Endothelial cell of umbilical vein (primary cell): ENCODE measurements around the gene PRKACB. TPM values are rescaled to one million over a fixed set of nuclear protein-coding genes. Genes with fewer than 3 reads are reported as not detected.

Experiments
- BruUV-seq: library from RNA; stranded (reverse); fragments of 400-500 nt; replicated peaks from 2 replicates; lab custom pipeline; 2021; lab: Mats Ljungman, UMichigan
- CTCF ChIA-PET: fragments of 300-600, 350-600 bp; sonication (Branson Sonifier 250); formaldehyde crosslinking; loops from one replicate; lab custom pipeline; 2021; ENCODE audit warnings: antibody characterized with exemption, inconsistent platforms; lab: Charles Lee
- POLR2A ChIA-PET: fragments of 300-600, 350-600 bp; sonication (Branson Sonifier 250); formaldehyde crosslinking; loops from one replicate; lab custom pipeline; 2021; ENCODE audit warnings: antibody characterized with exemption, inconsistent platforms; lab: Charles Lee
- DNase-seq: peaks from one replicate; pipeline ENCODE4 v3.0.0-alpha.2; 2011; ENCODE audit warnings: low read depth, low spot score
- FAIRE-seq: peaks from 2 replicates; lab custom pipeline; 2011; peaks lifted over from hg19 to GRCh38; lab: Jason Lieb, UNC
- H2AFZ ChIP-seq: 2 replicates; pipeline ENCODE4 v1.6.0; 2012; ENCODE audit warnings: low read depth, low read length, control low read depth, inconsistent platforms
- H3K27ac ChIP-seq: 2 replicates; pipeline ENCODE4 v1.5.1; 2011; ENCODE audit warnings: low read depth, mild to moderate bottlenecking, control low read depth, low read length, moderate library complexity; ENCODE audit not compliant: insufficient read depth
- H3K27me3 ChIP-seq, 2 experiments: 2 replicates each; pipeline versions ENCODE4 v1.6.0 to v1.6.1; 2011; ENCODE audit warnings: low read length in 2 of 2, mixed read lengths in 1 of 2; ENCODE audit not compliant: control insufficient read depth in 2 of 2, insufficient read depth in 2 of 2
- H3K36me3 ChIP-seq, 2 experiments: 2 replicates in 1 of 2; 3 replicates in 1 of 2; pipeline ENCODE4 v1.5.1; 2011; ENCODE audit warnings: low read length in 2 of 2, mild to moderate bottlenecking in 1 of 2, moderate library complexity in 1 of 2; ENCODE audit not compliant: control insufficient read depth in 2 of 2, insufficient read depth in 2 of 2; ENCODE audit errors: extremely low read depth in 1 of 2
- H3K4me1 ChIP-seq: 3 replicates; pipeline ENCODE4 v1.5.1; 2011; ENCODE audit warnings: mild to moderate bottlenecking, low read length; ENCODE audit not compliant: control insufficient read depth, insufficient read depth; ENCODE audit errors: extremely low read depth
- H3K4me2 ChIP-seq: 2 replicates; pipeline ENCODE4 v1.6.1; 2011; ENCODE audit warnings: low read length, control low read depth, mixed read lengths; ENCODE audit not compliant: insufficient read depth
- H3K4me3 ChIP-seq, 3 experiments: fragments of 200-600 bp in 1 of 3; sonication (generic), shearing (Covaris generic) in 1 of 3; replicated peaks in 1 of 3; 2 replicates each; pipeline ENCODE4 v1.5.1; 2011 to 2016; ENCODE audit warnings: control low read depth in 3 of 3, low read length in 3 of 3, mild to moderate bottlenecking in 2 of 3, inconsistent platforms in 1 of 3, low read depth in 1 of 3, moderate library complexity in 1 of 3; ENCODE audit not compliant: insufficient read depth in 1 of 3
- H3K79me2 ChIP-seq: 2 replicates; pipeline ENCODE4 v1.6.0; 2012; ENCODE audit warnings: low read length, inconsistent platforms; ENCODE audit not compliant: control insufficient read depth, insufficient read depth
- H3K9ac ChIP-seq: replicated peaks from 2 replicates; pipeline ENCODE3; 2011; ENCODE audit warnings: low read length, control low read depth; ENCODE audit not compliant: insufficient read depth; ENCODE audit errors: extremely low read depth
- H3K9me1 ChIP-seq: replicated peaks from 3 replicates; pipeline ENCODE4 v1.6.0; 2011; ENCODE audit warnings: mild to moderate bottlenecking, low read length; ENCODE audit not compliant: control insufficient read depth, insufficient read depth; ENCODE audit errors: extremely low read depth
- H3K9me3 ChIP-seq: replicated peaks from 2 replicates; pipeline ENCODE4 v1.5.1; 2012; ENCODE audit warnings: low read length, inconsistent platforms; ENCODE audit not compliant: control insufficient read depth, insufficient read depth
- H4K20me1 ChIP-seq: replicated peaks from 2 replicates; pipeline ENCODE3; 2011; ENCODE audit warnings: mild to moderate bottlenecking, low read length; ENCODE audit not compliant: control insufficient read depth, insufficient read depth; ENCODE audit errors: extremely low read depth
- EZH2 ChIP-seq: IDR thresholded peaks from 2 replicates; pipeline ENCODE4 v1.6.1; 2012; ENCODE audit warnings: borderline replicate concordance, low read depth, mild to moderate bottlenecking, moderate library complexity, low read length, inconsistent platforms; ENCODE audit not compliant: severe bottlenecking
- FOS ChIP-seq: IDR thresholded peaks from 2 replicates; pipeline ENCODE4 v1.6.1; 2011; ENCODE audit warnings: mild to moderate bottlenecking, low read length, moderate library complexity, borderline replicate concordance; ENCODE audit not compliant: insufficient read depth
- JUN ChIP-seq: IDR thresholded peaks from 2 replicates; pipeline ENCODE4 v1.6.1; 2011; ENCODE audit warnings: borderline replicate concordance, low read depth; ENCODE audit not compliant: insufficient read length, insufficient read depth
- MYC ChIP-seq: IDR thresholded peaks from one replicate; pipeline ENCODE4 v1.6.1; 2011; ENCODE audit warnings: mild to moderate bottlenecking, low read depth, low read length
- POLR2AphosphoS5 ChIP-seq: IDR thresholded peaks from 2 replicates; pipeline ENCODE4 v1.6.1; 2012; ENCODE audit warnings: low read depth, mild to moderate bottlenecking, control low read depth, low read length, moderate library complexity; ENCODE audit not compliant: insufficient read depth
- dilution Hi-C: fragments of 300-500 bp; cut with MboI; formaldehyde crosslinking; loops from one replicate; pipeline ENCODE4 v1.15.0; 2019; ENCODE audit warnings: low sequenced_read_pairs; ENCODE audit not compliant: extremely low pct_ligation_motif_present
- intact Hi-C: fragments of 100-400 bp; cut with micrococcal nuclease; formaldehyde crosslinking; loops from one replicate; pipeline ENCODE4 v1.10.0; 2022
- polyA plus RNA-seq, 4 experiments: library from polyadenylated mRNA; depleted of rRNA in 3 of 4; stranded (reverse) in 3 of 4; unstranded in 1 of 4; fragments of >200 nt; gene quantifications; 2 replicates each; pipeline versions ENCODE4 v1.2.1 to v1.2.3, GENCODE V29; 2011 to 2012; ENCODE audit warnings: missing spikeins in 1 of 4
- total RNA-seq: library from RNA; stranded (reverse); gene quantifications from 2 replicates; pipeline ENCODE4 v1.2.3, GENCODE V29; 2021
- TF ChIP-seq, protein P1 (sequence below), 2 donors: IDR thresholded peaks; 1 replicate in 1 of 2; 2 replicates in 1 of 2; pipeline ENCODE4 v1.5.1; 2011; ENCODE audit warnings: low read length in 2 of 2, mild to moderate bottlenecking in 2 of 2, moderate library complexity in 2 of 2, control low read depth in 1 of 2, inconsistent platforms in 1 of 2, low read depth in 1 of 2; ENCODE audit not compliant: insufficient read depth in 1 of 2; ENCODE audit errors: extremely low read depth in 1 of 2
- TF ChIP-seq, protein P2 (sequence below): IDR thresholded peaks from 2 replicates; pipeline ENCODE4 v1.6.1; 2011; ENCODE audit not compliant: insufficient read depth, insufficient read length

PRKACB gene
- total and polyA plus RNA-seq, 2 donors (not counting 3 experiments of a cell fraction or from before 2014, with no cell fraction given): 19.1 to 77.5 TPM

DNA sequence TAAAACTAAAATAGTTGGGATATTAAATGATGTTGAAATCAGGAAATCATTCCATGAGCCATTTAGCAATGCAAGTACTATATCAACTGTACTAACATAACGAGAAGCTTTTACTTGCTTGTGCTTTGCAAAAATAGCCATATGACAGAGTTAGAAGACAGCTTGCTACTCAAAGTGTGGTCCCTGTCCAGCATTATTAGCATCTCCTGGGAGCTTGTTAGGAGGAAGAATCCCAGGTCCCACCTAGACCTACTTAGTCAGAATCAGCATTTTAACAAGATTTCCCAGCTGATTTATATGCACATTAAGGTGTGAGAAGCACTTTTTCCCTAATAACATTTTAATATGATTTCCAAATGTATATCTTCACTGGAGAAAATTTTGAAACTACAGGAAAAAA is 4.7 kb downstream of the PRKACB start:
- ChIA-PET CTCF (interaction anchor here (1.3 to 6.4 kb wide), 3 partner anchors 20 to 285 kb away, joined by 4 to 103 read pairs (median 4); no protein-coding TSS in a partner anchor), POLR2A (no interaction called here)
- intact Hi-C loops: no loop called here
- TF ChIP-seq MYC: no peak
- no peak for TF ChIP-seq JUN
- no peak for TF ChIP-seq POLR2AphosphoS5
- TF ChIP-seq, protein P1, sequence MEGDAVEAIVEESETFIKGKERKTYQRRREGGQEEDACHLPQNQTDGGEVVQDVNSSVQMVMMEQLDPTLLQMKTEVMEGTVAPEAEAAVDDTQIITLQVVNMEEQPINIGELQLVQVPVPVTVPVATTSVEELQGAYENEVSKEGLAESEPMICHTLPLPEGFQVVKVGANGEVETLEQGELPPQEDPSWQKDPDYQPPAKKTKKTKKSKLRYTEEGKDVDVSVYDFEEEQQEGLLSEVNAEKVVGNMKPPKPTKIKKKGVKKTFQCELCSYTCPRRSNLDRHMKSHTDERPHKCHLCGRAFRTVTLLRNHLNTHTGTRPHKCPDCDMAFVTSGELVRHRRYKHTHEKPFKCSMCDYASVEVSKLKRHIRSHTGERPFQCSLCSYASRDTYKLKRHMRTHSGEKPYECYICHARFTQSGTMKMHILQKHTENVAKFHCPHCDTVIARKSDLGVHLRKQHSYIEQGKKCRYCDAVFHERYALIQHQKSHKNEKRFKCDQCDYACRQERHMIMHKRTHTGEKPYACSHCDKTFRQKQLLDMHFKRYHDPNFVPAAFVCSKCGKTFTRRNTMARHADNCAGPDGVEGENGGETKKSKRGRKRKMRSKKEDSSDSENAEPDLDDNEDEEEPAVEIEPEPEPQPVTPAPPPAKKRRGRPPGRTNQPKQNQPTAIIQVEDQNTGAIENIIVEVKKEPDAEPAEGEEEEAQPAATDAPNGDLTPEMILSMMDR (IDR thresholded peaks at IDR 0.05; ENCODE audit: extremely low read depth in 1 of 2, insufficient read depth in 1 of 2, low read depth in 1 of 2, low read length in 2 of 2): no peak
- BruUV-seq: no TSS peak
- DNase-seq: no peak
- FAIRE-seq: no peak
- Histone ChIP-seq H3K36me3 (peaks cover 0 to 2% of the 10 kb centered on the region in 2 experiments), H3K27me3 (no peaks in the 10 kb centered on the region), H3K9me3 (no peaks in the 10 kb centered on the region), H2AFZ (no peak overlapping the region), H3K79me2 (peaks cover 86% of the 10 kb centered on the region), H3K4me2 (no peak overlapping the region), H3K9me1 (no peaks in the 10 kb centered on the region), H3K4me3 (no peak overlapping the region), H3K4me1 (peaks cover 10% of the 10 kb centered on the region), H3K9ac (no peak overlapping the region), H3K27ac (no peak overlapping the region), H4K20me1 (peaks cover 2% of the 10 kb centered on the region)
- dilution Hi-C loops: loop anchor here (25.0 kb wide), 1 partner anchor 289 kb away; no protein-coding TSS in a partner anchor

DNA sequence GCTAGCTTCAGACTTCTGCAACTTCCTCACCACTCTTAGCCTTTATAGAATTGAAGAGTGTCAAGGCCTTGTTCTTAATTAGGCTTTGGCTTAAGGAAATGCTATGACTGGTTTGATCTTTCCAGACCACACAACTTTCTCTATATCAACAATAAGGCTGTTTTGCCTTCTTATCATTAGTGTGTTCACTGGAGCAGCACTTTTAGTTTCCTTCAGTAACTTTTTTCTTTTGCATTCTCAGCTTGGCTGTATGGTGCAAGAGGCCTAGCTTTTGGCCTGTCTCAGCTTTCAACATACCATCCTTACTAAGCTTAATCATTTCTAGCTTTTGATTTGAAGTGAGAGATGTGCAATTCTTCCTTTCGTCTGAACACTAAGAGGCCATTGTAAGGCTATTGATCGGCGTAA is 8.6 kb downstream of the PRKACB start:
- Histone ChIP-seq H3K27me3 (no peaks in the 10 kb centered on the region), H3K4me3 (no peak overlapping the region), H4K20me1 (peaks cover 2% of the 10 kb centered on the region), H3K9me1 (no peaks in the 10 kb centered on the region), H3K9ac (no peak overlapping the region), H3K9me3 (no peaks in the 10 kb centered on the region), H3K79me2 (peaks cover 84% of the 10 kb centered on the region), H3K36me3 (peaks cover 0 to 2% of the 10 kb centered on the region in 2 experiments), H2AFZ (no peak overlapping the region), H3K4me2 (no peak overlapping the region), H3K4me1 (peaks cover 17% of the 10 kb centered on the region), H3K27ac (no peak overlapping the region)
- TF ChIP-seq, protein P1 (IDR thresholded peaks at IDR 0.05; ENCODE audit: extremely low read depth in 1 of 2, insufficient read depth in 1 of 2, low read depth in 1 of 2, low read length in 2 of 2): no peak
- no peak for TF ChIP-seq FOS
- no peak for TF ChIP-seq POLR2AphosphoS5
- TF ChIP-seq, protein P2, sequence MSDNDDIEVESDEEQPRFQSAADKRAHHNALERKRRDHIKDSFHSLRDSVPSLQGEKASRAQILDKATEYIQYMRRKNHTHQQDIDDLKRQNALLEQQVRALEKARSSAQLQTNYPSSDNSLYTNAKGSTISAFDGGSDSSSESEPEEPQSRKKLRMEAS: no peak
- TF ChIP-seq EZH2: no peak
- no TSS peak for BruUV-seq
- CTCF ChIA-PET: interaction anchor here (1.0 to 1.5 kb wide), 7 partner anchors 9 to 290 kb away, joined by 3 to 5 read pairs (median 4); partner anchors contain the start of gene PRKACB
- intact Hi-C loops: no loop called here
- POLR2A ChIA-PET: no interaction called here
- dilution Hi-C loops: no loop called here
- DNase-seq: no peak
- no peak for FAIRE-seq
